Measurements from ENCODE around the gene FBP1. TPM values are rescaled to one million over a fixed set of nuclear protein-coding genes. Genes with fewer than 3 reads are reported as not detected.

FBP1 gene
- total RNA-seq, 3 donors from 2014 or later, result 7.4 to 41.1 (median 33.4) TPM

- Histone ChIP-seq H3K4me1 (no peaks in the 10 kb centered on the region), H3K27me3 (peaks cover 0 to 3% of the 10 kb centered on the region in 2 donors), H3K27ac (no peak overlapping the region), H3K36me3 (no peaks in the 10 kb centered on the region), H3K9me3 (no peaks in the 10 kb centered on the region), H3K4me3 (no peak overlapping the region)
- no peak for DNase-seq (ENCODE audit: low spot score in 2 of 2)
- TF ChIP-seq POLR2AphosphoS5 (IDR thresholded peaks at IDR 0.05) (no peak), CTCF (IDR thresholded peaks at IDR 0.05) (no peak), POLR2A (IDR thresholded peaks at IDR 0.05) (no peak)
- intact Hi-C loops (cut with DNase I; ENCODE audit: low total_unique reads), result no loop called here
Measured at GRCh38 chr9:94642501-94642900, 3.2 kb upstream of the FBP1 start.

- peak overlapping the region; percentile 58 to 67 for H3K27ac ChIP-seq
- no peaks in the 10 kb centered on the region for H3K36me3 ChIP-seq
- DNase-seq (ENCODE audit: low spot score in 2 of 2), result no peak
- H3K9me3 ChIP-seq, result no peaks in the 10 kb centered on the region
- peaks cover 0 to 3% of the 10 kb centered on the region in 2 donors for H3K27me3 ChIP-seq
- peak overlapping the region; percentile 46 to 83 (median 58) for H3K4me3 ChIP-seq
- TF ChIP-seq CTCF (IDR thresholded peaks at IDR 0.05) (no peak), POLR2A (IDR thresholded peaks at IDR 0.05) (no peak), POLR2AphosphoS5 (IDR thresholded peaks at IDR 0.05) (no peak)
- no peaks in the 10 kb centered on the region for H3K4me1 ChIP-seq
- intact Hi-C loops (cut with DNase I; ENCODE audit: low total_unique reads), result no loop called here
Measured at GRCh38 chr9:94639999-94640376, 670 bp upstream of the FBP1 start.

- Histone ChIP-seq H3K4me1 (no peaks in the 10 kb centered on the region), H3K27me3 (peaks cover 0 to 3% of the 10 kb centered on the region in 2 donors), H3K27ac (peak overlapping the region in 1 of 2 donors; percentile 67), H3K9me3 (no peaks in the 10 kb centered on the region), H3K4me3 (peak overlapping the region; percentile 46 to 83 (median 58)), H3K36me3 (no peaks in the 10 kb centered on the region)
- intact Hi-C loops (cut with DNase I; ENCODE audit: low total_unique reads), result no loop called here
- no peak for DNase-seq (ENCODE audit: low spot score in 2 of 2)
- no peak for TF ChIP-seq CTCF (IDR thresholded peaks at IDR 0.05)
- TF ChIP-seq POLR2A (IDR thresholded peaks at IDR 0.05), result no peak
Measured at GRCh38 chr9:94638335-94639060, 820 bp downstream of the FBP1 start.

GRCh38 chr9:94632737-94633136, 6.6 kb downstream of the FBP1 start:
- Histone ChIP-seq H3K36me3 (no peaks in the 10 kb centered on the region), H3K27me3 (no peaks in the 10 kb centered on the region), H3K4me1 (no peaks in the 10 kb centered on the region), H3K27ac (no peak overlapping the region), H3K4me3 (no peak overlapping the region), H3K9me3 (no peaks in the 10 kb centered on the region)
- no peak for DNase-seq (ENCODE audit: low spot score in 2 of 2)
- TF ChIP-seq POLR2A (IDR thresholded peaks at IDR 0.05) (no peak), CTCF (IDR thresholded peaks at IDR 0.05) (no peak), POLR2AphosphoS5 (IDR thresholded peaks at IDR 0.05) (no peak)
- intact Hi-C loops (cut with DNase I; ENCODE audit: low total_unique reads), result no loop called here

- no peak for DNase-seq (ENCODE audit: low spot score in 2 of 2)
Measured at GRCh38 chr9:94631599-94631998, 7.7 kb downstream of the FBP1 start.

More at GRCh38 chr9:94631599-94631998, 7.7 kb downstream of the FBP1 start:
- Histone ChIP-seq H3K4me1 (no peaks in the 10 kb centered on the region), H3K36me3 (no peaks in the 10 kb centered on the region), H3K9me3 (no peaks in the 10 kb centered on the region), H3K4me3 (no peak overlapping the region), H3K27ac (peak overlapping the region in 1 of 2 donors; percentile 57), H3K27me3 (no peaks in the 10 kb centered on the region)
- intact Hi-C loops (cut with DNase I; ENCODE audit: low total_unique reads), result no loop called here
- TF ChIP-seq POLR2AphosphoS5 (IDR thresholded peaks at IDR 0.05), result no peak
- TF ChIP-seq CTCF (IDR thresholded peaks at IDR 0.05), result no peak
- no peak for TF ChIP-seq POLR2A (IDR thresholded peaks at IDR 0.05)
